ENCODE results near the gene ATP8A1.

Gene ATP8A1

GRCh38 chr4:42482516-42483327 lies 174.2 kb downstream of the ATP8A1 start:
- no peak for DNase-seq (ENCODE audit: low spot score)
- no peak for TF ChIP-seq CTCF (IDR thresholded peaks at IDR 0.05; ENCODE audit: extremely low read depth, missing control alignments)

- no peak for TF ChIP-seq CTCF (IDR thresholded peaks at IDR 0.05; ENCODE audit: extremely low read depth, missing control alignments)
- DNase-seq (ENCODE audit: low spot score): no peak
These were observed 176.2 kb downstream of the ATP8A1 start for GRCh38 chr4:42480717-42481116.

GRCh38 chr4:42480281-42480680 lies 176.6 kb downstream of the ATP8A1 start:
- no peak for DNase-seq (ENCODE audit: low spot score)
- TF ChIP-seq CTCF (IDR thresholded peaks at IDR 0.05; ENCODE audit: extremely low read depth, missing control alignments): no peak

- TF ChIP-seq CTCF (IDR thresholded peaks at IDR 0.05; ENCODE audit: extremely low read depth, missing control alignments): no peak
- DNase-seq (ENCODE audit: low spot score): no peak
These were observed 178.0 kb downstream of the ATP8A1 start for GRCh38 chr4:42478946-42479345.

GRCh38 chr4:42478509-42478908 lies 178.4 kb downstream of the ATP8A1 start:
- DNase-seq (ENCODE audit: low spot score): peak; percentile 19
- no peak for TF ChIP-seq CTCF (IDR thresholded peaks at IDR 0.05; ENCODE audit: extremely low read depth, missing control alignments)

GRCh38 chr4:42474406-42474805 lies 182.5 kb downstream of the ATP8A1 start:
- DNase-seq (ENCODE audit: low spot score): no peak
- TF ChIP-seq CTCF (IDR thresholded peaks at IDR 0.05; ENCODE audit: extremely low read depth, missing control alignments): no peak

- no peak for DNase-seq (ENCODE audit: low spot score)
- no peak for TF ChIP-seq CTCF (IDR thresholded peaks at IDR 0.05; ENCODE audit: extremely low read depth, missing control alignments)
These were observed 183.7 kb downstream of the ATP8A1 start for GRCh38 chr4:42473071-42473684.
